Measurements from ENCODE around the gene IL1RAPL1. TPM values are rescaled to one million over a fixed set of nuclear protein-coding genes. Genes with fewer than 3 reads are reported as not detected.

The IL1RAPL1 gene
- total RNA-seq, 4 donors from 2014 or later: 8.2 to 10.9 (median 8.8) TPM

- Histone ChIP-seq H3K36me3 (no peaks in the 10 kb centered on the region), H3K27me3 (no peaks in the 10 kb centered on the region), H3K9me3 (no peaks in the 10 kb centered on the region), H3K4me3 (no peak overlapping the region), H3K4me1 (no peaks in the 10 kb centered on the region), H3K27ac (no peak overlapping the region)
- no peak for TF ChIP-seq EP300 (IDR thresholded peaks at IDR 0.05)
- no peak for TF ChIP-seq POLR2A (IDR thresholded peaks at IDR 0.05)
- TF ChIP-seq CTCF (IDR thresholded peaks at IDR 0.05): no peak
- WGBS, 2 donors: 54 to 93% methylated on average over 3 of the region's 3 CpGs
- DNase-seq (ENCODE audit: low spot score in 2 of 2): no peak
Observed at GRCh38 chrX:29422034-29422433, 834.8 kb downstream of the IL1RAPL1 start.

DNA sequence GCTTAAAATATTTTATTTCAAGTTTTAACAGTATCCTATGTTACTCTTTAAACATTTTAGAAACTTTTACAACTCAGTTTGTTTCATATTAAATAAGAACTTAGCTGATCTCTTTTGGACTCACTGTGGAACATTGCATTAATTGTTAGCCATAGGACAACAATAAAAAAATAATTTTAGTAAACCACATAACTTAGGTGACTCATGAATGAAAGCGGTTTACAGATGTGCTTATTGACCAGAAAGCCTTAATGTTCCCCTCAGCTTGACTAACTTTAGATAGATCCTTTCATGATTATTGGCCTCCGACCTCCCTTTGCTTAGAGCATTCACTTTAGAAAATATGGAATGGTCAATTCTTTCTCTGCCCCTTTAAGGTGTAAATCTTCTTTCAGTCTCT lies 844.6 kb downstream of the IL1RAPL1 start:
- DNase-seq (ENCODE audit: low spot score in 2 of 2): no peak
- 62 to 96% methylated on average over 2 of the region's 2 CpGs for WGBS, 2 donors
- H3K27me3 ChIP-seq: no peaks in the 10 kb centered on the region
- H3K4me3 ChIP-seq: no peak overlapping the region
- no peak for TF ChIP-seq POLR2A (IDR thresholded peaks at IDR 0.05)
- no peak for TF ChIP-seq EP300 (IDR thresholded peaks at IDR 0.05)
- TF ChIP-seq CTCF (IDR thresholded peaks at IDR 0.05): no peak
- H3K27ac ChIP-seq: no peak overlapping the region
- H3K9me3 ChIP-seq: no peaks in the 10 kb centered on the region
- no peaks in the 10 kb centered on the region for H3K36me3 ChIP-seq
- H3K4me1 ChIP-seq: no peaks in the 10 kb centered on the region

DNA sequence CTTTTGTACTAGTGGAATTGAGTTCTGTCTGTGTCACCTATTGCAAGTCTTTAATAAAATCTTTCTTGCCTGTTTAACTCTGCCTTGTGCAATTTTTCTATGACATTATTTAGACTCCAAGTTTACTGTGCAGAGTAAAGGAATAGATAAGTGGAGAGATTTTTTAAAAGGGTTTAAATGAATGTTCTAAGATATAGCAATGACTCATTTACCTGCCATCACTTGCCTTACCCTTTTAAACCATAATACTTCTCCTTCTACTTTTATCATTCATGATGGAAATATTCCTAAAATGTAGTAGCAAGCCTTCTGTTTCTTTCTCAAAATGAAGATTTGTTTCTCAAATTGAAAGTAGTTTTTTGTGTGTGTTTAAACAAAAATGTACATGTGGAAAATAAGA lies 845.3 kb downstream of the IL1RAPL1 start:
- no peaks in the 10 kb centered on the region for H3K9me3 ChIP-seq
- no peak overlapping the region for H3K4me3 ChIP-seq
- no peak for DNase-seq (ENCODE audit: low spot score in 2 of 2)
- no peak overlapping the region for H3K27ac ChIP-seq
- no peaks in the 10 kb centered on the region for H3K36me3 ChIP-seq
- no peaks in the 10 kb centered on the region for H3K4me1 ChIP-seq
- TF ChIP-seq EP300 (IDR thresholded peaks at IDR 0.05) (no peak), POLR2A (IDR thresholded peaks at IDR 0.05) (no peak), CTCF (IDR thresholded peaks at IDR 0.05) (no peak)
- H3K27me3 ChIP-seq: no peaks in the 10 kb centered on the region

DNA sequence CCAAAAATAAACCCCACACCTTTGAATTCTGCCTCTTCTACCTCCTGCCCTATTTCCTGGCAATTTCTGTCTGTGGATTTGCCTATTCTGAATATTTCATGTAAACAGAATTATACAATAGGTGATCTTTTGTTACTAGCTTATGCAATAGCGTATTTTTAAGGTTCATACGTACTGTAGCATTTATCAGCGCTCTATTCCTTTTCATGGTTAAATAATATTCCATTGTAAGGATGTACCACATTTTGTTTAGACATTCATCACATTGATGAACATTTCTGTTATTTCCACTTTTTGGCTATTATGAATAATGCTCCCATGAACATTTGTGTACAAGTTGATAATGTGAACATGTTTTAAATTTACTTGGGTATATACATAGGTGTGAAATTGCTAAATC lies 847.7 kb downstream of the IL1RAPL1 start:
- TF ChIP-seq CTCF (IDR thresholded peaks at IDR 0.05): no peak
- no peak for TF ChIP-seq POLR2A (IDR thresholded peaks at IDR 0.05)
- TF ChIP-seq EP300 (IDR thresholded peaks at IDR 0.05): no peak
- H3K9me3 ChIP-seq: no peaks in the 10 kb centered on the region
- no peak for DNase-seq (ENCODE audit: low spot score in 2 of 2)
- H3K27me3 ChIP-seq: no peaks in the 10 kb centered on the region
- H3K27ac ChIP-seq: no peak overlapping the region
- H3K4me1 ChIP-seq: no peaks in the 10 kb centered on the region
- WGBS, 2 donors: 86 to 96% methylated on average over 3 of the region's 3 CpGs
- H3K36me3 ChIP-seq: no peaks in the 10 kb centered on the region
- H3K4me3 ChIP-seq: no peak overlapping the region

DNA sequence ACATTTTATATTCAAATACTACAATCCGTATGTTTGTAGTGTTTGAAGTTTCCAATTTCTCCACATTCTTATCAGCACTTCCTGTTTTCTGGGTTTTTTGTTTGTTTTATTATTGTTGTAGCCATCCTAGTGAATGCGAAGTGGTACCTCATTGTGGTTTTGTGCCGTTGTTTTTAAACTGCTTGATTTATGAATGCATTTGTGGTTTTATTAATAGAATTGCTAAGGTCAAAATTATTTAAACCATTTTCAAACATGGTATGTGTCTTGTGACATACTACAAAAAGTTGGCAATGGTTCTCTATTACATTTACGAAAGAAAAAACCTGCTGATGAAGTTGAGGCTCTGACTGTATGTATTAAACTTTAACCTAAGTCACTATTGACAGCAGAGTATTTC lies 848.1 kb downstream of the IL1RAPL1 start:
- WGBS, 2 donors: 80 to 82% methylated on average over 4 of the region's 4 CpGs

More for the DNA sequence above, 848.1 kb downstream of the IL1RAPL1 start:
- TF ChIP-seq EP300 (IDR thresholded peaks at IDR 0.05): no peak
- TF ChIP-seq POLR2A (IDR thresholded peaks at IDR 0.05): no peak
- no peak for TF ChIP-seq CTCF (IDR thresholded peaks at IDR 0.05)
- no peaks in the 10 kb centered on the region for H3K9me3 ChIP-seq
- no peak overlapping the region for H3K4me3 ChIP-seq
- H3K27ac ChIP-seq: no peak overlapping the region
- H3K36me3 ChIP-seq: no peaks in the 10 kb centered on the region
- no peaks in the 10 kb centered on the region for H3K4me1 ChIP-seq
- DNase-seq (ENCODE audit: low spot score in 2 of 2): no peak
- H3K27me3 ChIP-seq: no peaks in the 10 kb centered on the region

Measured in tibial nerve (tissue), 4 donors.